Measurements from ENCODE around the gene UBD.

GRCh38 chr6:29567991-29568390 lies 8.5 kb upstream of the UBD start:
- TF ChIP-seq CHD4 (IDR thresholded peaks at IDR 0.05) (no peak), FOXK2 (IDR thresholded peaks at IDR 0.05) (no peak), CEBPB (IDR thresholded peaks at IDR 0.05; ENCODE audit: borderline replicate concordance in 1 of 2, low read depth in 2 of 2, low read length in 2 of 2) (no peak), CREB1 (IDR thresholded peaks at IDR 0.05; ENCODE audit: low read depth) (no peak), MYC (IDR thresholded peaks at IDR 0.05; ENCODE audit: insufficient read depth, insufficient read length, insufficient replicate concordance, low read length, severe bottlenecking) (no peak), POLR2A (IDR thresholded peaks at IDR 0.05; ENCODE audit: low read depth, low read length) (no peak), IRF4 (IDR thresholded peaks at IDR 0.05; ENCODE audit: low read depth, low read length) (no peak), WRNIP1 (IDR thresholded peaks at IDR 0.05; ENCODE audit: borderline replicate concordance, low read depth, low read length) (no peak), CTCF (IDR thresholded peaks at IDR 0.05 in 2 of 3, conservative IDR thresholded peaks at IDR 0.05 in 1 of 3; ENCODE audit: control insufficient read depth in 2 of 3, extremely low read depth in 1 of 3, insufficient read depth in 1 of 3, low read depth in 3 of 3, low read length in 3 of 3) (no peak), MAX (IDR thresholded peaks at IDR 0.05; ENCODE audit: low read depth, low read length) (no peak), CREM (IDR thresholded peaks at IDR 0.05; ENCODE audit: low read depth) (no peak), BRCA1 (IDR thresholded peaks at IDR 0.05; ENCODE audit: low read depth, low read length) (no peak), RB1 (IDR thresholded peaks at IDR 0.05; ENCODE audit: borderline replicate concordance) (no peak)

Measured in GM12878 (cell line).